Activated T-cell treated with anti-CD3 and anti-CD28 coated beads for 4 hours (primary cell): Measurements from ENCODE around the gene LRP1-AS.

Experiments
- DNase-seq: peaks from one replicate; pipeline ENCODE4 v3.0.0-alpha.2; 2020

LRP1-AS gene

DNA sequence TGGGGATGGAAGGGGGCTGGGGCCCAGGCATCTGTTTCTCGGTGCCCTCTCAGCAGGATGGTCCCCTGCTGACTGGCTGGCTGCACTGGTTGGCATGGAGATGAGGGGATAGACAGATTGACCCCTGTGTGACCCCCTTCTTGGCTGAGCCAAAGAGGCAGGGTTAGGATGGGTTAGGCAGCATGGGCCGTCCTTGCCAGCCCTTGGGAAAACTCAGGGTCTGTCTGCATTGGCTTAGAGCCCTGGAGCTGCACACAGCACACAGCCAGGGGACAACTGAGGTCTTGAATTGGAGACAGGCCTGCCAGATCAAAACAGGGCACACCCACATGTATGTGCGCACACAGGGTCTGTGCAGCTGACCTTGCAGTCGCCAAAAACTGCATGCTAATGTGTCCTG lies 11.2 kb upstream of the LRP1-AS start:
- no peak for DNase-seq

- no peak for DNase-seq
These were observed 10.8 kb upstream of the LRP1-AS start for GRCh38 chr12:57158186-57158585.

DNA sequence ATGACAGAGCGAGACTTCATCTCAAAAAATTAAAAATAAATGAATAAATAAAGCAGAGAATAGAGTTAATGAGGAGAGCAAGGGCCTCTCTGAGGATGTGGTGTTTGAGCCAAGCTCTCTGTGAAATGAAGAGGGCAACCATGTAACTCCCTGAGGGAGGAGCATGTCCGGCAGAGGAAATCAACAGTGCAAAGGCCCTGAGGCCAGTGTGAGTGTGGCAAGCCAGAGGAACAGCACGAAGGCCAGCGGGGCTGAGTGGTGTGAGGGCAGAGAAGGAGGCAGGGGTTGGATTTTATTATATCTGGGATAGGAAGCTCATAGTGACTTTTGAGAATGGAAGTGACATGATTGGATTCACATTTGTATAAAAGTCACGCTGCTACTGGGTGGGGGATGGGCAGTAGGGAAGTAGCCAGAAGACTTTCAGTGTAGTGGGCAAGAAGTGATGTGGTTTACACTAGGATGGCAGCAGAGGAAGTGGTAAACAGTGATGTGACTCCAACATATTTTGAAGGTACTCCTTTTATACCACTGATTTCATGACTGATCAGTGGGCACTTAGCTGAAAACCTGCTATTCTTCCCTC lies 10.3 kb upstream of the LRP1-AS start:
- DNase-seq: no peak

DNA sequence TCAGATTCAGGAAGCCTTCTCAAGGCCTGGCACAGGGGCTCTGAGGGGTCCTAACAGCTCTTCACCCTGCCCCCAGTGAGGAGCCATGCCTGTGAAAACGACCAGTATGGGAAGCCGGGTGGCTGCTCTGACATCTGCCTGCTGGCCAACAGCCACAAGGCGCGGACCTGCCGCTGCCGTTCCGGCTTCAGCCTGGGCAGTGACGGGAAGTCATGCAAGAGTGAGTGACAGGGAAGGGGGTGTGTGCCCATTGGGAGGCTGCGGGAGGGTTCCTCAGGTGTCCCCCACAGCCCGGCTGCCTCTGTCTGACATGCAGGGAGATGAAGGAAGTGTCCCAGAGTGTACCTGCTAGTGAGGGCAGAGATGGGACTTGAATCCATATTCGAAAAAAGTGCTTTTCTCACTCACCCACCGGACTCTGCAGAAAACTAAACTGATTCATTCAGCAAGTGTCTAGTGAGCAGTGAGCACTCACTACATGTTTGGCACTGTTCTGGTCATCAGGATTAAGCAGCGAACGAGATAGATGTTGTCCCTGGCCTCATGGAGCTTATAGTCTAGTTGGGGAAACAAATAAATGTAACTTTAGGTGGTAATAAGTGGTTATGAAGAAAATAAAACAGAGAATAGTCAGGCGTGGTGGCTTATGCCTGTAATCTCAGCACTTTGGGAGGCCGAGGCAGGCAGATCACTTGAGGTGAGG lies 9.4 kb upstream of the LRP1-AS start:
- no peak for DNase-seq

- DNase-seq: no peak
These were observed 7.5 kb upstream of the LRP1-AS start for GRCh38 chr12:57154804-57155434.

GRCh38 chr12:57154076-57154475 lies 6.7 kb upstream of the LRP1-AS start:
- DNase-seq: no peak

DNA sequence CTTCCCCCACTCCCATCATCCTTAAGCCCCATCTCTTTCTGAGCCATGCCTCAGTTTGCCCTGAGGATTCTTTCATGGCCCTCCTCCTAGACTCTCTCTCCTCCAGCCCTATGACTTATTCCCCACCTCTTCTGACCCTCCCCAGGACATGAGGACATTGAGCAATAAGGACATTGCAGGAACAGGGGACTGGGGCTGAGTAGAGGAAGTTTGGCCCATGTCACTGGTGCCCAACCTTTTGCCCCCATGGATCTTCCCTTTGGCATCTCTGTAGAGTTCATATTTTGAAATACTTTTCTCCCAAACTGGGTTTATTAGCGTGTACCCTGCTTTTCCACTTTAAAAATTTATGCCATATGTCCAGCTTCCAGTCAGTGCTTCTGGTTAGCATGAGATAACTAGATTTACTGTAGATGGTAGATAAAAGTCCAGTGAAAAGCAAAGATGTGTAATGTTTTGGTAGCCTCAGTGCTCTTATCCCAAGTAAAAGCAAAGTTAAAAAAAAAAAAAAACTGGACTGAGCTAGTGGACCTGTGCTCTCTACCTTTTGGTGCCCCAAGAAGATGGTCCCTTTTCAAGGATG lies 6.1 kb upstream of the LRP1-AS start:
- no peak for DNase-seq

GRCh38 chr12:57152639-57153038 lies 5.2 kb upstream of the LRP1-AS start:
- DNase-seq: no peak

DNA sequence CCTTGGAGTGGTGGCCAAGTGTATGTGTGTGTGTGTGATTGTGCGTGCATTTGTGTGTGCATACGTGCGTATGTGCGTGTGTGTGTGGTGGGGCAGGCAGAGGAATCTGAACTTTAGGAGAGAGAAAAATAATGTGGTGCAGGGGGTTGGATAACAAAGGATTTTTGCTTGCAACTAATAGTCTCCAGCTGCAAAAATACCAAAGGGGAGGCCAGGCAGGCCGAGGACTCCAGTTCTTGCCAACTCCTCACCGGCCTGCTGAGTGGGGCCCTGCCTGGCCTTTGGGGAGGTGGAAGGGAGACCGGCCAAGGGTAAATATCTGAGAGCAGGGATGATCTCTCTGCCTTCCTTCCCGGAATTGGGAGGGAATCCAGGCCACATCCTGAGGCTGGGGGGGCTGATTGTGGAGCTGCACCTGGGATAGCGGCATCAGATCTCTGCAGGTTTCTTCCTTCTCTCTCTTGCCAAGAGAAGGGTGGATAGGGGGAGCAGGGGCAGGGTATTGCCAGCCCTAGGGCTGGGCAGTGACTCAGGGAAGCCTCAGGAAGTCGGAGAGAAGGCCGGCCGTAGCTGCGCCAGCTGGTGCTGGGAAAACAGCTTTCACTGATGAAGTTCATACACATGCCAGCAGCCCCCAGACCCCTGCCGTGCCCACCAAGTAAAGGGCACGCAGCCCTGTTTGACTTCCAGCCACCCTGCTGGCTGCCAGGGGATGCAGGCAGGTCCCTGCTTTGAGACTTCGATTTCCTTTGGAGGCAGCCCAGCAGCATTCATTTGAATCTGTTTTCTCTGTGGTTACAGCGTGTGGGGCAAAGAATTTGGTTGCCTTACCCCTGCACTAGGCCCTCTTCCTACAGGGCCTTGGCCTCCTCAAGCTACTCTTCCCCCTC lies 4.6 kb upstream of the LRP1-AS start:
- DNase-seq: no peak

GRCh38 chr12:57150400-57151000 lies 3.1 kb upstream of the LRP1-AS start:
- no peak for DNase-seq

- no peak for DNase-seq
These were observed 2.0 kb upstream of the LRP1-AS start for GRCh38 chr12:57149245-57149900.

GRCh38 chr12:57148469-57149244 lies 1.2 kb upstream of the LRP1-AS start:
- no peak for DNase-seq

DNA sequence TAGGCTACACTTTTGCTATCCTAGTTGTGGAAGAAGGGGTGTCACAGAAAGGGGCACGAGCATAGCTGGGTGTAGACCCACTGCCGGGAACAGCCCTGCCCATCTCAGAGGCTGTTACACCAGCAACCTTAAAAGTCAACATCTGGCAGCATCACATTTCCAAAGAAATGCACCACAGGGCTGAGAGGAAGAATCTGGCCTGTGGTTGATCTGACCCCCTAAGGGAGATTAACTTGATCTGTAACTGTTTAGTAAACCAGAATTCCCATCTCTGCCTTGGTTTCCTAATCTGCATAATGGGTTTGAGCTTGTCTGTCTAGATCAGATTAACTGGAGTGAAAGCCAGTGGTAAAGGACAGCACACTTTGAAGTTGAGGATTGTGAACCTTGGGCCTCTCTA lies 1.3 kb downstream of the LRP1-AS start:
- no peak for DNase-seq

DNA sequence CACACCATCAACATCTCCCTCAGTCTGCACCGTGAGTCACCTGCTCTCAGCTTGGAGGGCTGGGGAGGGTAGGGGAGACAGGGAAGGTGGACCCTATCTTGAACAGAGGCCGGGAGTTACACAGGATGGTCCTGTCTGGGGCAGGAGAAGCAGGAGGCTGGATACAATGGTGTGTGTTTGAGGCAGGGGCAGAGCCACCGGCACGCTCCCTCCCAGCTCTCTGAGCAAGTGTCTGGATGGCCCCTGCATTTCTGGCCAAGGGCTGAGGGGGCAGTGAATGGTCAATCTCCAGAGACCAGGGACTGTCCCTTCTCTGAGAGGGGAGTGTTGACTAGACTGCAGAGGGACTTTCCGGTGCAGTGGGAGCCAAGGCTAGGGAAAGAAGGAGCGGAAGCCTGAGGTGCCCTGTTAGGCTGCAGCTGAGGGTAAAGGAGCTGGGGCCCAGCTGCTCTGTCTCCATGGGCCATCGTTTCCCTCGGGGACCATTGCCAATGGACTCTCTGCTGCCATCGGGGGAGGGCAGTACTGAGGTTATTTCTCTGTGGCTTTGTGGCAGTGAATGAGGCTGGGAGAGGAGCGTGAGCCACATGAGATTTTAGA lies 1.9 kb downstream of the LRP1-AS start:
- DNase-seq: no peak

DNA sequence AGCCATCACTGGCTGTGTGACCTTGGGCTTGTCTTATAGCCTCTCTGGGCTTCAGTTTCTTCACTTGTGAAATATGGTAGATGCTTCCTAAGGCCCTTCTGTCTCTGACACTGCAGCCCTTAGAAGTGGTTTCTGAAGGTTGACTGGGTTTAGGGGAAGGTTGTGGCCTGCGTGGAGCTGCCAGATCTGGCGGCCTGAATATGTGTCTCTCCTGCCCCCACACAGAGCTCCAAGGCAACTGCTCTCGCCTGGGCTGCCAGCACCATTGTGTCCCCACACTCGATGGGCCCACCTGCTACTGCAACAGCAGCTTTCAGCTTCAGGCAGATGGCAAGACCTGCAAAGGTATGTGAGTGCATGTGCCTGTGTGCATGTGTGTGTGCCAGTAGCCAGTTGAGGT lies 4.0 kb downstream of the LRP1-AS start:
- no peak for DNase-seq

- DNase-seq: no peak
These were observed 4.7 kb downstream of the LRP1-AS start for GRCh38 chr12:57142727-57143126.

DNA sequence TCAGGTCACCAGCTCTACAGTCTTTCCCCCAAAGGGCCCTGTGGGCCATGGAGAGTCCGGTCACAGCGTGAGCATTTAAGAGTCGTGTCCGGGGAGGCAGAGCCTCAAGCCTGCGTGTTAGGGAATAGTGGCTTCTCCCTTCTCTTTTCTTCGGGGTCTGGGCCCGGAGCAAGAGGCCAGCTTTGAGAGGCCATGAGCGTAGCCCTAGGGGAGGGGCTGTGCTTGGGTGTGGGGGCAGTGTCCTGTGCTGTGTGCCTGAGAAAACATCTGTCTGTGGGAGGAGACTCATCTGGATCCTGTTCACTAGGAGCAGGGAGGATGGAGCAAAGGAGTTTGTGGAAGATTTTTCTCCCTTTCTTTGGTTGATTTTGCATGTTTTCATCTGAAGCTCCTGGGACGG lies 5.3 kb downstream of the LRP1-AS start:
- no peak for DNase-seq

DNA sequence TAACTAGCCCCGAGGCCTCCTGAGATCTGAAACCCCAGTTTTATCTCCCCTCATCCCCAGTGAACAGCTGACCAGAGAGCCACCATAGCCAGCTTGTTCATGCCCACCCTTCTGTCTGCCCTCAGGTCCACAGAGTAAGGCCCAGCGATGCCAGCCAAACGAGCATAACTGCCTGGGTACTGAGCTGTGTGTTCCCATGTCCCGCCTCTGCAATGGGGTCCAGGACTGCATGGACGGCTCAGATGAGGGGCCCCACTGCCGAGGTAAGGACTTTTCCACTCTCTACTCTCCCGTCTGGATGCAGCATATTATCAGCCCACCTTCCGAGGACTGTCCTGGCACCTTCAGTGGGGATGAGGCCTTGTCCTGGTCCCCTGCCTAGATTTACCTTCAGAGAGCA lies 6.2 kb downstream of the LRP1-AS start:
- no peak for DNase-seq

- no peak for DNase-seq
These were observed 7.4 kb downstream of the LRP1-AS start for GRCh38 chr12:57139796-57140649.
